GM13977 (cell line): ENCODE measurements around the gene UBE2I.

ENCODE experiments used
- DNase-seq: peaks from one replicate; pipeline ENCODE4 v3.0.0; 2012; ENCODE audit warnings: low spot score
- CTCF ChIP-seq: IDR thresholded peaks from 2 replicates; pipeline ENCODE4 v1.5.1; 2012; ENCODE audit warnings: mild to moderate bottlenecking, control low read depth; ENCODE audit not compliant: insufficient read depth; ENCODE audit errors: extremely low read depth, missing control alignments
- in situ Hi-C: fragments of 300-500 bp; cut with MboI; formaldehyde crosslinking; loops from one replicate; pipeline ENCODE4 v1.12.0; 2022; ENCODE audit warnings: low sequenced_read_pairs, low pct_unique_long_range_greater_than_20kb, mixed read lengths, inconsistent platforms; ENCODE audit not compliant: unreplicated experiment

UBE2I gene

DNA sequence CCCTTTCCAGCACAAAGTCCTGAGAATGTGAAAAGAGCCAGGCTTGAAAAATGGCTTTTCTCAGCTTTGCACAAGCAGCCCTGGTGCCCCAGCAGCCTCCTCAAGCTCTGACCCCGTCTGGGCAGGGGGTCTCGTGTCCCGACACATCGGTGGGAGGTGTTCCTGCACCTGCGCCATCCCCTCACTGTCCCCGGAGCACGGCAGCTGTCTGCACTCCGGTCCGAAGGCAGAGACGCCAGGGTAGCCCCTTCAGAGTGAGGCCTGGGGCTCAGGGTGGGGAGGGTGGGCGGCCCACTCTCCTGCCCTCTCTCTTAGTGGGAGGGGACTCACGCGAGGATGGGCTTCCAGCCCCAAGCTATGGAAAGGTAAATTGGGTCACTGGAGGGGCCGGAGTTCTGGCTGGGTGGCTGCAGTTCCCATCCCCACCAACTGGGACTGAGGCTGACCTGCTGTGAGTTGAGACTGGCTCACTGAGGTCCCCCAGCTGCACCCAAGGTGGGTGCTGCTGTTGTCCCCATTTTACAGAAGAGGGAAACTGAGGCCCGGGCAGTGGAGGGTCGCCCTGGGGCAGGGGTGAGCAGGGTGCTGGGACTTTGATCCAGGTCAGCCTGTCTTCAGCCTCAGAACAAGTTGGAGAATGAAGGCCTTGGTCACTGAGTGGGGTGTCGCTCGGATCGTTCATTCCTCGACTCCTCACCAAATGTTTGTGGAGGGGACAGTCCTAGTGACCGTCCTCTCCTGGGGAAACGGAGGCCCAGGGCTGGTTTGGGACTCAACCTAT is 21.7 kb downstream of the UBE2I start:
- TF ChIP-seq CTCF: no peak
- in situ Hi-C loops: no loop called here
- no peak for DNase-seq

DNA sequence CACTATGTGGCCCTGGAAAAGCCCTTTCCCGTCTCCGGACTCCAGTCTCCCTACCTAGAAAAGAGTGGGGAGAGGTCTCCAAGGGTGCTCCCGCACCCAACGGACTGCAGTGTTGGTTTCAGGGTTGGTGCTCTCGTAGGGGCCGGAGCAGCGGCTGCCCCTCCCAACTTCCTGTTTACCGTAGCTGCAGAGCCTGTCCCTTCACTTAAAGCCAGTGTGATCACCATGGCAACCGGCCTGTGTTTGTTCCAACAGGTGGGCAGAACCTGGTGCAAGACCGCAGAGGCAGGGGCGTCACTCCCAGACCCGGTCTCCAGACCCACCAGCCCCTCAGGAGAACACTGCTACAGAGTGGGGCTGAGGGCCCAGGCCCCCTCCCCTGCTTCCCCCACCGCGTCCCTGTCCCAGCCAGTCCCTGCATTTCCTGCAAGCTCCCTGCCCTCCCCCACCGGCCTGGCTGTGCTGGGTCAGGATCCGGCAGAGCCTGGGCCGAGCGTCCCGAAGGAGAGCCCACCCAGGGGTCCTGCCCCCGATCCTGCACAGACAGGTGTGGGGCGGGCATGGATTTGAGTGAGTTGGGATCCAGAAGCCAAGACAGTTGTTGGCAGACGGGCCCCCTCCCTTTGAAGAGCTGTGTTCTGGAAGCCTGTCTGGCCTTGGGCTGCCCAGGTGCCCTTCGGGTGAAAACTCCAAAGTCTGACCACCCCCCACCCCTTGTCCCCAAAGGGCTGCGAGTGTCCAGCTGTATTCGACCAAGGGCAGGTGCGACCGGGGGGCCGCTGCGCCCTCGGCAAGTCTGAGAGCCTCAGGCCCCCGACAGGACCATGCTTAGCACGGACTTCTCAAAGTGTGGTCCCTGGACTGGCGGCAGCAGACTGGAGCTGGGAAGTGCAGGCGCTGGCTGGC is 22.5 kb downstream of the UBE2I start:
- peak; percentile 94 for DNase-seq
- TF ChIP-seq CTCF: no peak
- in situ Hi-C loops: no loop called here

DNA sequence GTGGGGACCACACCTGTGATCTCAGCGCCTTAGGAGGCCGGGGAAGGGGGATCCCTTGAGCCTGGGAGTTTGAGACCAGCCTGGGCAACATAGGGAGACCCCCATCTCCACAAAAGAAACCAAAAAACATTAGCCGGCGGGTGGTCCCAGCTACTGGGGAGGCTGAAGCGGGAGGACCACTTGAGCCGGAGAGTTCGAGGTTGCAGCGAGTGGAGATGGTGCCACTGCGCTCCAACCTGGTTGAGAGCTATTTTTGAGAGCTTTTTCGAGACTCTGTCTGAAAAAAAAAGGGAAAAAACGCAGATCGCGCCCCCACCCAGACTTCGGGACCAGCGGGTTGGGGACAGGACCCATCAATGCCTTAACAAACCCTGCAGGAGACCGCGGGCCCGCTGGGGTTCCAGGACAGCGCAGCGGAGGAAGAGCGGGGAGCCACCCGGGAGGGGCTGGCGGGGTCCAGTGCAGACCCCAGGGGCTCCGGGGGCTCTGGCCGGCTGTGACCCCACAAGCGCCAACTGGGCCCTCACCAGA is 23.2 kb downstream of the UBE2I start:
- DNase-seq: no peak
- no peak for TF ChIP-seq CTCF
- in situ Hi-C loops: no loop called here

DNA sequence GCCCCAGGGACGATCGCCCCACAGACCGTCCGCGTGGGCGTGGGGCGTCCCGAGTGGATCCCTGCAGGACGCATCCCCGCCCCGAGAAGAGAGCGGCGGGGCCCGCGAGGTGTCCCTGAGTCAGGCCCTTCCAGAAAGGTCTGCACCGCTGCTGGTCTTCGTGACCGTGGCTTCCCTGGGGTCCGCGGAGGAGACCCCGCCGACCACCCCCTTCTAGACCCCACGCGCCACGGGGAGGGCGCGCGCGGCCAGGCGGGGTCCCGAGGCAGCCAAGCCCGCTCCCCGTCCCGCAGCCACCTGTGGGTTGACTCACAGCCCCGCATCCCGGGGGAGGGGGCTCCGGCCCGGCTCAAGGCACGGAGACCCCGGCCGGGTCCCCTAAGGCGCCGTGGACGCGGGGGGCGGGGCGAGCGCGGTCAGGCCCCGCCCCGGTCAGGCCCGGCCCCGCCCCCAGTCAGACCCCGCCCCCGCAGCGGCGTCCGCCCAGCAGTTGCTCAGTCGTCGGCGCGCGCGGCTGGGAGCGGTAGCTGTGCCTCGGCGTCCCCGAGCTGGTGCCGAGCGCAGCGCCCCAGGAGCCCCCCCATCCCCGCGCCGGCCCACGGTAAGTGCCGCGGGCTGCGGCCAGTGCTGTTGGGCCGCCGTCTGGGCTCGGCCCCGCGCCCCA is 23.8 kb downstream of the UBE2I start, which contains the start of gene BAIAP3:
BAIAP3 (plus strand) TSS at position 497 of the 664 bp plus-strand sequence. CDS start 4,905 bp downstream, outside the sequence.
- in situ Hi-C loops: no loop called here
- DNase-seq: peak; percentile 87
- no peak for TF ChIP-seq CTCF

DNA sequence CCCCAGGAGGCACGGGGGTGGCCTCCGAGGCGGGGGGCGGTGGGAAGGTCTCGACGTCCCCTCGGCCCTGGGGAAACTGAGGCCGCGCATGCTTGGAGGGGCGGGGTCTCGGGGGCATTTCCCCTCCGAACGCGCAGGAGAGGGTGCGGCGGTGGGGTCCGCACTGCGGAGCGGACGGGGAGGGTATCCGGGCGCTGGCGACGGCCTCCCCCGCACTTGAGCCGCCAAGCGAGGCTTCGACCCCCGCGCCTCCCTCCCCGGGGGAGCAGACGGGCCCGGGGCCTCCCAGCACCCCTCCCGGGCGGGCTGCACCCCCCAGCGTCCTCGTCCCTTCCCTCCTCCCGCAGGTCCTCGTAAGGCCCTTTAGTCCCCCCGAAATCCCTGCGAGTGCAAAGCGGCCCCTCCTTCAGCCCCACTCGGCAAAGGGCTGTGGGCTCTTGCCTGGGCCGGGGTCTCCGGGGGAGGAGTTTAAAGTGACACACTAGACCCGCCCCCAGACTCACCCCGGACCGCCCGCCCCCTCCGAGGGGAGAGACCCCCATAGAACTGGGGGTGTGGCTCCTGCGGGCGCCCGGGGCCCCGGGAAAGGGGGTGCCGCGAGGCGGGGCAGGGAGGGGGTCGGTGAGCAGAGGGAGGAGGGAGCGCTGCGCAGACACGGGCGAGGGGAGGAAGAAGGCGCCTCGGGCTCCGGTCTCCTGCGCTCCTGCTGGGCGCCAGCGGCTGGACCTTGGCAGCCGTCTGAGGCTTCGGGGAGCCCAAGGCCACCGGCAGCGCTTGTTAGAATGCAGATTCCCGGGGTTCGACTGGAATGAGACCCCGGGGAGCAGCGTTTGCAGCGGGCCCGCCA is 24.6 kb downstream of the UBE2I start:
- no peak for TF ChIP-seq CTCF
- DNase-seq: no peak
- in situ Hi-C loops: no loop called here
